ENCODE results near the gene ARFGEF3. TPM values are rescaled to one million over a fixed set of nuclear protein-coding genes. Genes with fewer than 3 reads are reported as not detected.

The ARFGEF3 gene
- total RNA-seq, 1 experiment from 2014 or later, result 5.2 TPM

GRCh38 chr6:138219901-138220300, 58.2 kb downstream of the ARFGEF3 start:
- no peak for DNase-seq
- no peaks in the 10 kb centered on the region for H3K9me3 ChIP-seq
- no peak overlapping the region for H3K4me3 ChIP-seq (ENCODE audit: low read depth, low read length)
- H3K9me3 Mint-ChIP-seq (ENCODE audit: unreplicated experiment), result no peaks in the 10 kb centered on the region
- H3K36me3 Mint-ChIP-seq (ENCODE audit: insufficient read depth, unreplicated experiment), result no peaks in the 10 kb centered on the region
- H3K27ac Mint-ChIP-seq (ENCODE audit: unreplicated experiment), result no peak overlapping the region
- ChIA-PET POLR2A (no interaction called here), CTCF (no interaction called here)
- intact Hi-C loops (cut with micrococcal nuclease; ENCODE audit: unreplicated experiment), result no loop called here
- peaks cover 7% of the 10 kb centered on the region for H3K4me1 Mint-ChIP-seq (ENCODE audit: low read depth, unreplicated experiment)
- no TSS peak for BruUV-seq (replicated peaks)
- no peak overlapping the region for H3K4me3 Mint-ChIP-seq (ENCODE audit: unreplicated experiment)
- no peaks in the 10 kb centered on the region for H3K27me3 Mint-ChIP-seq (ENCODE audit: insufficient read depth, unreplicated experiment)
- H3K27me3 ChIP-seq (replicated peaks; ENCODE audit: control insufficient read depth, insufficient read depth, low read length), result no peaks in the 10 kb centered on the region
- TF ChIP-seq CTCF (IDR thresholded peaks at IDR 0.05; ENCODE audit: insufficient read depth in 1 of 2, low read depth in 1 of 2, low read length in 1 of 2, severe bottlenecking in 1 of 2, unreplicated experiment in 1 of 2), result no peak
- no peaks in the 10 kb centered on the region for H3K36me3 ChIP-seq (ENCODE audit: control insufficient read depth, insufficient read depth, low read length)
- H3K4me1 ChIP-seq, result no peaks in the 10 kb centered on the region

- Mint-ChIP-seq H3K36me3 (ENCODE audit: insufficient read depth, unreplicated experiment) (no peaks in the 10 kb centered on the region), H3K9me3 (ENCODE audit: unreplicated experiment) (no peaks in the 10 kb centered on the region), H3K4me1 (ENCODE audit: low read depth, unreplicated experiment) (peaks cover 21% of the 10 kb centered on the region), H3K4me3 (ENCODE audit: unreplicated experiment) (no peak overlapping the region), H3K27ac (ENCODE audit: unreplicated experiment) (no peak overlapping the region), H3K27me3 (ENCODE audit: insufficient read depth, unreplicated experiment) (no peaks in the 10 kb centered on the region)
- Histone ChIP-seq H3K9me3 (no peaks in the 10 kb centered on the region), H3K4me3 (ENCODE audit: low read depth, low read length) (no peak overlapping the region), H3K36me3 (ENCODE audit: control insufficient read depth, insufficient read depth, low read length) (no peaks in the 10 kb centered on the region), H3K4me1 (peaks cover 10% of the 10 kb centered on the region), H3K27me3 (replicated peaks; ENCODE audit: control insufficient read depth, insufficient read depth, low read length) (no peaks in the 10 kb centered on the region)
- intact Hi-C loops (cut with micrococcal nuclease; ENCODE audit: unreplicated experiment), result no loop called here
- ChIA-PET POLR2A (no interaction called here), CTCF (no interaction called here)
- DNase-seq, result no peak
- BruUV-seq (replicated peaks), result no TSS peak
- no peak for TF ChIP-seq CTCF (IDR thresholded peaks at IDR 0.05; ENCODE audit: insufficient read depth in 1 of 2, low read depth in 1 of 2, low read length in 1 of 2, severe bottlenecking in 1 of 2, unreplicated experiment in 1 of 2)
These were observed 61.3 kb downstream of the ARFGEF3 start for GRCh38 chr6:138222901-138223546.

GRCh38 chr6:138225953-138226352, 64.2 kb downstream of the ARFGEF3 start:
- H3K4me1 Mint-ChIP-seq (ENCODE audit: low read depth, unreplicated experiment), result peaks cover 27% of the 10 kb centered on the region
- no peak for DNase-seq
- POLR2A ChIA-PET, result no interaction called here
- no peaks in the 10 kb centered on the region for H3K27me3 ChIP-seq (replicated peaks; ENCODE audit: control insufficient read depth, insufficient read depth, low read length)
- no peaks in the 10 kb centered on the region for H3K27me3 Mint-ChIP-seq (ENCODE audit: insufficient read depth, unreplicated experiment)
- no peaks in the 10 kb centered on the region for H3K36me3 Mint-ChIP-seq (ENCODE audit: insufficient read depth, unreplicated experiment)
- H3K9me3 Mint-ChIP-seq (ENCODE audit: unreplicated experiment), result no peaks in the 10 kb centered on the region
- BruUV-seq (replicated peaks), result no TSS peak
- H3K36me3 ChIP-seq (ENCODE audit: control insufficient read depth, insufficient read depth, low read length), result no peaks in the 10 kb centered on the region
- no peak overlapping the region for H3K27ac Mint-ChIP-seq (ENCODE audit: unreplicated experiment)
- CTCF ChIA-PET, result no interaction called here
- intact Hi-C loops (cut with micrococcal nuclease; ENCODE audit: unreplicated experiment), result no loop called here
- no peak overlapping the region for H3K4me3 ChIP-seq (ENCODE audit: low read depth, low read length)
- H3K4me1 ChIP-seq, result peaks cover 14% of the 10 kb centered on the region
- H3K9me3 ChIP-seq, result no peaks in the 10 kb centered on the region
- H3K4me3 Mint-ChIP-seq (ENCODE audit: unreplicated experiment), result no peak overlapping the region
- no peak for TF ChIP-seq CTCF (IDR thresholded peaks at IDR 0.05; ENCODE audit: insufficient read depth in 1 of 2, low read depth in 1 of 2, low read length in 1 of 2, severe bottlenecking in 1 of 2, unreplicated experiment in 1 of 2)
